ENCODE measurements around the gene IL22.

IL22 gene

DNA sequence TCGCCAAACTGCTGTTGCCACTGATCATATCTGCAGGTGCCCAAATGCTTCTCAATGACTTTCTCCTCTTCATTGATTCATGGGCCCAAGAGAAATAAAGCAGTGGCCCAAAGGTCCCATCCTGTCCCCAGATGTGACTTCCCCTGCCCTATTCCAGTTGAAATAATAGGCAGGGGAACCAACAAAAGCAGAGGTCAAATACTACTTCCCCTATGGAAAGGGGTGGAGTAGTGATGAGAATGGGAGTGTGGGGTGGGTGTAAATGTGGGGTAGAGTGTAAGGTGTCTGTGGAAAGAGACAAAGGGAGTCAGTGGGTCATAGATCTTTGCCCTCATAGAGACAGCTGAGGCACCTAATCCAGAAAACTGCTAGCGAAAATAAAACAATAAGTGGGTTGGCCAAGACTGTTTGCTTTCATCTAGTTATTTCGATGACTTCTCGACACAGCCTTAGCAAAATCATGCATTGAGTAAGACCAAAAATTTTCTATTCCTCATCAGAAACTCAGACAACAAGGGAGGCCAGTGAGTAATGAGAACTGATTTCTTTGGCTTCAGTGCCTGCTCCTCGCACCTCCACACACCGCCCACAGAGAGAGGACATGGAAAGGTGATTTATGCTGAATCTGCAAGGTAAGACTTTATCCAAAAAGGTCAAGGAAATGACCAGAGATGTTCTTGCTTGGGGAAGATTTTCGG is 10.9 kb upstream of the IL22 start:
- peak; percentile 66 for DNase-seq

DNA sequence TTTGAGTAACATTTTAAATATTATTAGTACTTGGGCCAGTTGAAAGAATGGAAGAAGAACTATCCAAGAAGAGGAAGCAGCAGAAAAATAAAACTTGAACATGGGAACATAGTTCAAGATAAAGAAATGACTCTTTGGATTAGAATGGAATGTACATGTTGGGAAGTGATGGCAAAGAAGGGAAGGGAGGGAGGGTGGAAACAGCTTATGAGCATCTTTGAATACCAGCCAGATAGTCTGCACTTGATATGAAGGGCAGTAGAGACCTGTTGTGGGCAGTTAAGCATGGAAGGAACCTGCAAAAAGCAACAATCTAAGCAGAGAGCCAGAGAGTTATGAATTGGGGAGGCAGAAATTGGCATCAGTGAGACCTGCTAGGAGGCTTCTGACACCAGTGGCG is 10.0 kb upstream of the IL22 start:
- peak; percentile 84 for DNase-seq

DNA sequence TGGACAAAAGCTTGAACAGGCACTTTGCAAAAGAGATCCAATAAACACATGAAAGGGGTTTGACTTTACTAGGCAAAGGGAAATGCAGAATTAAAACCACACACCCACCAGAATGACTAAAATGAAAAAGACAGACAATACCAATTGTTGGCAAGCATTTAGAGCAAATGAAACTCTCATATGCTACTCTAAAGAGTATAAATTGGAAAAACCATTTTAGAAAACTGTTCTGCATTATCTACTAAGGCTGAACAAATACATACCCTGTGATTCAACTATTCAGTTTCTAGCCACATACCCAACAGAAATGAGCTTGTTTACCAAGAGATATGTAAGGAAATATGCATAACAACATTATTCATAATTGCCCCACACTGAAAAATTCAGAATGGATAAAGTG is 8.5 kb upstream of the IL22 start:
- no peak for DNase-seq

DNA sequence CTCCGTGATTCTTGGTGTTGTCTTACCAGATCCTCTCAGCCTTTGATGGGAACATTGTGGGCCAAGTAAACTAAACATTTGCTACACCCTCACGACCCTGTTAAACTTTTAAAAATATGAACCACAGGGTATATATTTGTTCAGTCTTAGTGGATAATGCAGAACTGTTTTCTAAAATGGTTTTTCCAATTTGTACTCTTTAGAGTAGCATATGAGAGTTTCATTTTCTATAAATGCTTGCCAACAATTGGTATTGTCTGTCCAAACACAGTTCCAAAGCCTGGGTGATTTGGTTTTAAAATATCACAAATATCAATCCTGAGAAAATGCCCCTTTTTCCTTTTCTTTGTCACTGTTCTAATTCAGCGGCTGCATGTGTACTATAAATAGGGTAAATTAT is 6.7 kb upstream of the IL22 start:
- DNase-seq, result no peak

DNA sequence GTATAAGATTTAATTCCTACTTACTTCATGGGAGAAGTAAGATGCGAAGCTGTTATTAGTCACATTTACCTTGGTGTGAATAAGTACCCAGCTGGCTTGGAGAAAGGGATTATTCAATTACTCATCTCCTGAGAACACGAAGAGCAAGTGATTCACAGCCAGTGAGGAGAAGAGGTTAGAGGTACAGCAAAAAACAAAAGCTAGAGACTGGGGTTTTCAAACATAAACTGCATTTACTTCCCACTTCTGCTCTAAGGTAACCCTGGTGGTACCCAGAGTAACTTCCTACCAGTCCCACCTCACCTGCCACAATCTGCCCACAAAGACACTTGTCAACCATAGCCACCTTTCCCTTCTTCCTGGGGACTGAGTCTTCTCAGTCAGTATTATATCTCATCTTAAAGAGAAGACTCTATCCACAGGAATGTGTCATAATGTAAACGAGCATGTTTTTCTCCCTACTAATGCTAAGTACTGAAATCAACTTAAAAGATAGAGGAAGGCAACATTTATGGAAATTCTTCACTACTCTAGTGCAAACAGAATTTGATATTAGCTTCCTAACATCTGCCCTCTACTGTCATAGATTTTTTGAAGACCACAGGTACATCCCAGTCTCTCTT is 6.0 kb upstream of the IL22 start:
- peak; percentile 84 for DNase-seq

DNA sequence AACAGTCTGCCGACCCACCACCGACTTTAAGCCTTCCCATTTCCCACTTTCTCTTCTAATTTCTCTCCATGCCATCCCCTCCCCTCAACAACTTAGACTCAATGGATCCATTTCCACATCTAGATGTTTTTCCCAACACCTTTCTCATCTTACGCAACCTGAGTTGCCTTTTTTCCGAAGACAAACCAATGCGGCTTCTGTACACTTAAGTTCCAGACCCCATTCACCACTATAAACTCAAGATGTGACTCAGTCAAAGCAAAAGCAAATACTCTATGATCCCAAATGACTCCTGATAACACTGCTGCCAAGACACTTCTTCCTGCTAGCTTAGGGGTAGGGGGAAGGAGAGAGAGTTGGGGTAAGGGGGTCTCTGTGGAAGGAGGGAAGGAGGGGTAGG is 1.3 kb downstream of the IL22 start:
- DNase-seq, result no peak

DNA sequence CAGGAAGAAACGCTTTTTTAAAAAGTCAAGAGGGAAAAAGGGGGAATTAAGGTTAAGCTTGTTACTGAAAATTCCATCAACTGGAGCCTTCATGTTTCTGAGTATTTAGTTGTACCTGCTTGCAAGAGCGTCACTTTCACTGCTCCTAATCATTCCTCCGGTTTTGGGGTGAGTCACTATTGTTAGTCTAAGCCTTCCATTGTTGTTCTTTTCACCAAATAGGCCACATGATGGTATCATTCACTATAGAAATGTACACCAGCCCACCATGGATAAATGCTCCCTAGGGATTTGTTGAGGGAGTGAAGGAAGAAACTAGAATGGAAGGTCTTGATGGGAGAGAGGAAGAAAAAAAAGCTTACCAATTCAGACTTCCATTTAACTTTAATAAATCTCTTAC is 3.0 kb downstream of the IL22 start:
- peak; percentile 54 for DNase-seq

DNA sequence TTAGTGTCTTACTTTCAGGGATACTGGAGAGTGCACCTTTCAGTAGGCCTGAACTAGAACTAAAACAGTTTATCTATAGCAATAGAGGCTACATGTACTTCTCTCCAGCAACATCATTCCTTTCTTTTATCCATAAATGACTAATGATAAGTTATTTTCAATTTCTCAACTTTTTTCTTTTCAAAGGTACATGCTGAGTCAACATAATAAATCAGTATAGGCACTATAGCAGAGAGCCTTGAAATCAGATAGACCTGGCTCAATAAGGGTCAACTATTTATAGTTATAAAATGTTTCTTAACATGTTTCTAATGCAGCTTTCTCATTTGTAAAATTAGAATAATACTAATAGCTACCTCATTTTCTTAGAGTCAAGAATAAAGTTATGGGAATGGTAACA is 5.6 kb downstream of the IL22 start:
- no peak for DNase-seq

DNA sequence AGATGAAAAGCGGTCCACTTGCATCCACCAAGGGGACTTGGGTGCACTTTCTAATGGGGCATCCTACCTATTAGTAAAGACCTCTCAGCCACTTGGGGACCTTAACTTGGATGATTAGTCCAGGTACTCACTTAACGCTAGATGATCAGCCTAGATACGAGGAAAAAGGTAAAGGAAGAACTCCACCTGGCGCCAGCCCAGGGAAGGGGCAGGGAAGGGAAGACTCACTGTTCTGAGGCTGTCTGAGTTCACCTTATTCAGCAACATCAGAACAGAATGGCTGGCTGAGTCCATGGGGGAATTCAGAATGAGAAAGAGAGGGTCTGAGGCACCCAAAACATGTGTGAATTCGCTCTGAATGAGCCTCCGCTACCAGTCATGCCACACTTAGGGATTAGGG is 7.1 kb downstream of the IL22 start:
- DNase-seq, result no peak

DNA sequence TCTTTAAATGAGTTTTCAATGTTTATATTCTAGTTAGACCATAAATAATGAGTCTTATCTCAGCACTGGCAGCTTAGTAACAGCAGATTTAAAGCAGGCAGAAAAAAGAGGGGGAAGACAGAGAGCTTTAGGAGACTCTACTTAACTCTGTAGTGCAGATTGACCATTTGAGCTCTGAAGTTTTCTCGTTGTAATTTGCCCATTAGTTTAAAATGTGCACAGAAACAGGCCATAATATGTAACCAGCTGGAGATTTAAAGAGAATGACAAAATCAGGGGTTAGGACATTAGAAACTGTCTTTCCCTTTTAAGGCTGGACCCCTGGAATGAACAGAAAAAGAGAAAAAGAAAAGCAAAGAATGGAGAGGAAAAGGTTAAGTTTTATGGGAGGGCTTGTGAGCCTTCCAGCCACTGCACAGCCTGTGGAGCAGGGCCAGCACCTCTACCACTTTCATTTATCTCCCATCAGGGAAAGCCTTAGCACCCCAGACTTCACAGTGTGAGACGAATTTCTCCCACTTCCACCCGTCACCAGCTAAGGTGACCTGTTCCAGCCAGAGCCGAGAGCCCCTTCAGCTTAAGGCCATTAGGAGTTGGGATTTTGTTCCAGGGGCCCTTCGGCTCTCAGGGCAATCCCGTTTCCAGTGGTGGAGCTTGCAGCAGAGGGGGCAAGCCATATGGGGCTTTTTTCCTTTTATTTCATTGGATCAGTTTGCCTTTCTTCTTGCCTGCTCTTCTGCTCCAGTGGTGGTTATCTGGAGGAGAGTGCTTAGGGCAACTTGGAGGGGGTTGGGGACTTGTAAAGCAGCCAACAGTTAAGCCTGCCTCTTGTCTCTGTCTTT is 8.0 kb downstream of the IL22 start:
- no peak for DNase-seq

DNA sequence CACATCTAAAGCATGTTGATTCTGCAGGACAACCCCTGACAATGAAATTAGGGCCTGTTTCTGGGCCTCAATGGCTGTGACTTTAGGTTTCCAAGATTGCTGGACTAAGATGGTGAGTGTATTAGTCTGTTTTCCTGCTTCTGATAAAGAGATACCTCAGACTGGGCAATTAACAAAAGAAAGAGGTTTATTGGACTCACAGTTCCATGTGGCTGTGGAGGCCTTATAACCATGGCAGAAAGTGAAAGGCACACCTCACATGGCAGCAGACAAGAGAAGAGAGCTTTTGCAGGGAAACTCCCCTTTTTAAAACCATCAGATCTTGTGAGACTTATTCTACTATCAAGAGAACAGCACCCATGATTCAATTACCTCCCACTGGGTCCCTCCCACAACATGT is 10.6 kb downstream of the IL22 start:
- DNase-seq, result no peak

DNA sequence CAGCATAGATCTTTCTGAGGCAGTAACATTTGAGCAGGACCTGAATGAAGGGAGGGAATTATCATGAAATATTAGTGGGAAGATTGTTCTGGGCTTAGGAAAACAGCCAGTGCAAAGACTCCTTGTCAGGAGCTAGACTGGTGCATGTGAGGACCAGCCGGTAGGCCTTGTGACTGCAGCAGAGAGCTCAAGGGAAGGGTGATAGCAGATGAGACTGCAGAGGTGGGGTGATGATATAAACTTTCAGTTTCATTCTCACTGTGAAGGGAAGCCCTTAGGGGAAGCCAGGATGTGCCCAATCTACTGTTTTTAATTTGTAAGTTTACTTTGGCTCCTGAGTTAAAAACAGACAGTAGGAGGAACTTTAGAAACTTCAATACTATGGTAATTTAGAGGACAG is 12.4 kb downstream of the IL22 start:
- peak; percentile 34 for DNase-seq

DNA sequence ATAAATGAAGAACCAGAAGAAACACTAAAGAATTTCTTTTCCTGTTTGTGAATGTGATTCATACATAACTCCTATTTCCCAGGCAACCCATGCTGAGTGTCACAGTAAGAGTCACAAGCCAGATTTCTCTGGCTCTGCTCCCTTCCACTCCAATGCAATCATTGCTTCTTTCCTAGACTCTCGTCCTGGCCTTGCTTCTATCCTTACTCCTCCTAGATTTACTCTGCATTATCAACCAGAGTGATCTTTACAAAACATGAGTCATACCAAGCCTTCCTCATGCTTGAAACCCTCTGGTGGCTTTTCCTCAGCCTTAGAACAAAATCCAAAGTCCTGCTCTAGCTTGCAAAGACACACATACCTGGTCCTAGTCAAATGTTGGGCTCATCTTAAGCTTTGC is 13.3 kb downstream of the IL22 start:
- peak; percentile 95 for DNase-seq

DNA sequence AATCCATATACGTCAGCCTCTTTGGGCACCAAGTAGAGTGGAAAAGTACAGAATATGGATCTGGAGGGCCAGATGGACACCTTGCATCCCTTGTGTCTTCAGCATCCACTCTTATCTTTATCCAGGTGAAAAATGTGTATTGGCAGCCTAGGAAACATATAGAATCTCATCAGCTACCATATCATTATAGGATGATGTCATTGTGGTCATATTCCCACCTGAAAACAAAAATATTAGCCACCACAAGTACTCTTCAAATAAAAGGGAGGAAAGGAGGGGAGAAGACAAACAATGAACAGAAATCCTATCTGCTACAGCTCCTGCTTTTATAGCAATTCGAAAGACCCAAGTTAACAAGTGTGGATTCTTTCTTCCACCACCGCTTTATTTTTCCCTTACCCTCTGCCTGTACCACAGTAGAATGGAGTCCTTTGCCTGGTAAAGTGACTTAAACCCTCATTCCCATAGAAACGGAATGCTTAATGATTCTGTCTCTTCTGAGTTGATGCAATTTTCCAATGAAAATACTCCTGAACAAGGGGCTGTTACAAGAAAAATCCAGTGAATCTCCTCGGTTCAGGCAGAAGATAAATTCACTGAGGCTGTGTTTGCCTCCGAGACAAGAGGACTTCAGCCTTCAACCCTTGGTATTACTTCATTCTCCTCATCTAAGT is 14.0 kb downstream of the IL22 start:
- DNase-seq, result no peak

DNA sequence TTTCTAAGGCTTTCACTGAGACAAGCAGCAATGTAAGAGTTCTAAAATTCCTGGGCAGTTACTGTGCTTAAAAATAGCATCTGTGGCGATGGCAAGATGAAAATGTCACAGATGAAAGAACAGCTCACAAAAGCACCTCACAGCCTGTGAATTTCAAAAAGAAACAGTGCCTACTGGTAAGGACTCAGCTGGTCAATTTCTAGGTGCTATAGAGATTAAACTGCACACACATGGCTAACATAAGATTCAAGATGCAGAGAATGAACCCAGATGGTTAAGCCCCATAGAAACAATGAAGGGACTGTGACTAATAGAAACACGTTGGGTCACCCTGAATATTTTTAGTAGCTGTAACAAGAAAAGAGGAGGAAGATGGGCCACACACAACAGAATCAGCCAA is 15.8 kb downstream of the IL22 start:
- DNase-seq, result peak; percentile 47

DNA sequence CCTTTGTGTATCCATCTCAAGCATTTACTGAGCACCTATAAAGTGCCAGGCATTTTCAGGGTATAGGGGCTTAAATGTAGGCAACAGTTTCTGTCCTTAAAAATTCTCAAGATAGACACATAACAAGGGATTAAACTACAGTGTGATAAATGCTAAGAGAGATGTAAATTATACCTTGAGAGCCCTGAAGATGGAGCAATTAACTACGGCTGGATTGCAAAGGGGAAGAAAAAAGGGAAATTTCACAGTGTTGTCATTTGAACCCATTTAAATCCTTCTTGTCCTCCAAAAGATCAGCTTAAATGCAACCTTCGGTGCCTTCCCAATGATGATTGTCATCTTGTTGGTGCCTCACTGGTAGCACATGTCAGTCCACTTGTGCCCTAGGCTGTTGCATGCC is 16.3 kb downstream of the IL22 start:
- no peak for DNase-seq

DNA sequence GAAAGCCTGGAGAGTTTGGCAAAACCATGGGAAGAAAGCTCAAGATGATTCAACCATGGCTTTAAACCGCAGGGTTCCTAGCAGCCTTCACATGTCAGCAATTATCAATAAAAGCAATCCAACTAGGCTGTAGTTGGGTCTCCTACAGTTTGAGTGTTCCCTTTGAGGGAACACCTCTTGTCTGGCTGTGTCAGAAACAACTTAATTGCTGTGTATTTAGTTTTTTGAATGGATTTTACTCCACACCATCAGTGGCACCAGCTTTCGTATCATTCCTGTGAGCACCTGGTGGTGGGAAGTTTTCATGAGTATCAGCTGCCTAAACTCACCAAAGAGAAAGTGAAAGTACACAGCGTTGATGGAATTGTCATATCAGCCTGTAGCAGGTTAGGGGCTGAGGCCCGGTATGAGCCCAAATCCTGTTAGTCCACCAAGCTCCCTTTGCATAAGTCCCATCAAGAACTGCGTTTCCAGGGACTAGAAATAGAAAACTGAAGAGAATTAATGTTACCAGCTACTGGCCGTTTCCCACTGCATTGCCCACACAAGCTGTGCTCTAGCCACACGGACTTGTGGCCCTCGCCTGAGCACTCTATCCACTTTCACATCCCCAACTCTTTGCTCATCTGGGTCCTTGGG is 16.9 kb downstream of the IL22 start:
- DNase-seq, result no peak

DNA sequence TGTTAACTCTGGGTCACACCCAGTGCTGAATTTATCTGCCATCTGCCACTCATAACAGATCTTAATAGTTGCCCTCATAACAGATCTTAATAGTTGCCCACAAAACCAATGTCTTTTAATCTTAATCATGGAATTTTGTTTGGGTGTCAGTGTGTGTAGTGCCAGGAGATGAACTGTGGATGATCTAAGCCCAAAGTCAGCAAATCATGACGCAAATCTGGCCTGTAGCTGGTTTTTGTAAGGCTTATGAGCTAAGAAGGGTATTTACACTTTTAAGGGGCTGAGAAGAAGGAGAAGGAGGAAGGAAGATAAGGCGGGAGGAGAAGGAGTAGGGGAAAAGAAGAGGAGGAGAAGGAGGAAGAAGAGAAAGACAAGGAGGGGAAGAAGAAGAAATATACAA is 17.8 kb downstream of the IL22 start:
- no peak for DNase-seq

DNA sequence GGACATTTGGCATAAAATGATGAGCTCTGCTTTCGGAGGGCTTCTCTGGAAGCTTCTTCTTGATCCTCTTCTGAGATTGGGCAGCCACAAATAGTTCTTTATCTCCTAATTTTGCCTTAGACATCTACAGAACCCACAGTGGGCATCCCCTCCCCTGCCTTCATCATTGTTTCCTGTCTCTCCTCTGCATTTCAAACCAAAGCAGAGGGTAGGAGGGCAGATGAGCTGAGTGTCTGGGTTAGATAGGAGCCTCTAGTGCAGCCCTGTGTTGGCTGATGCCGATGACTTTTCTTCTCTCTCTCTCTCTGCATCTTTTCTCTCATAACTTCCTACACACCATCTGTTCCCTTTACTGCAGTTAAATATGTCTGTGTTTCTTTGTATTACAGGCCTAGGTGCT is 19.3 kb downstream of the IL22 start:
- DNase-seq, result no peak

DNA sequence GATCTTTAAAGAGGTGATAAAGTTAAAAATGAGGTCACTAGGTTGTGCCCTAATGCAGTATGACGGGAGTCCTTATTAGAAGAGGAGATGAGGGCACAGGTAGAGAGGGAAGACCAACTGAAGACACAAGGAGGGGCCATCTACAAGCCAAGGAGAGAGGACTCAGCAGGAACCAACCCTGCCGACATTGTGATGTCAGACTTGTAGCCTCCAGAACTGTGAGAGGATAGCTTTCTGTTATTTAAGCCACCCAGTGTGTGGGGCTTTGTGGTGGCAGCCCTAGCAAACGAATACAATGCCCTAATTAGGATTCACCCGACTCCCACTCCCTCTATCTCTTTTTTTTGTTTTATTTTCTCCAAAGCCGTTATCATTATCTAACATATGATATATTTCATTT is 19.9 kb downstream of the IL22 start:
- no peak for DNase-seq

DNA sequence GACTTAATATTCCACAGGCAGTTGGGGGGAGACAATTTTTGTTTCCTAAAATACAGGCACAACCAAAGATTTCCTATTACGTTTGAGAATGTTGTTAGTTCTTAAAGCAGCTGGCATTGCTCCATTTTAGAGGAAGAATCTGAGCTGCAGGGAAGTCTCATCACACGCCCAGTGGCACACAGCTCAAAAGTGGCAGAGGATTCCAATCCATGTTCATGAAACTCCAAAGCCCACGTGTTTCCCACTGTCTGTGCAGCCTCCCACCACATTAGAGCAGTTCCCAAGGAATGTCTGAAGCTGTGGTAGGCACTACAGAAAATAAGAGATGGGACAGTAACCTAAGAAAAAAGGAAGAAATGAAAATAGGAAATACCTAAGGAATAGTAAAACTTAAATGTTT is 21.7 kb downstream of the IL22 start:
- peak; percentile 21 for DNase-seq

DNA sequence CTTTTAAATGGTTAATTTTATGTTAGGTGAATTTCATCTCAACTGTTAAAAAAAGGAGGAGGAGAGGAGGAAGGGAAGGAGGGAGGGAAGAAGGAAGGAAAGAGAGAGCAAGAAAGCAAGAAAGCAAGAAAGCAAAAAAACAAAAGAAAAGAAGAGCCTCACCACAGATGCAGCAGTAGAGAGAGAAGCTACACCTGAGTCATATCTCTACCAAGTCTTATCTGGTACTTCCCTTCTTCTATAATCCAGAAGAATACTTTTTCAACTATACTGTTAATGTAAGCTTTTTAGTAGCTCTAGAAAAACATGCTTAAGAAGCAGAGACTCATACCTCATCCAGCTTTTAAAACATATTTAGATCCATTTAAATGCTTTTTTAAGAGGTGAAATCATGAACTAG is 22.2 kb downstream of the IL22 start:
- no peak for DNase-seq

DNA sequence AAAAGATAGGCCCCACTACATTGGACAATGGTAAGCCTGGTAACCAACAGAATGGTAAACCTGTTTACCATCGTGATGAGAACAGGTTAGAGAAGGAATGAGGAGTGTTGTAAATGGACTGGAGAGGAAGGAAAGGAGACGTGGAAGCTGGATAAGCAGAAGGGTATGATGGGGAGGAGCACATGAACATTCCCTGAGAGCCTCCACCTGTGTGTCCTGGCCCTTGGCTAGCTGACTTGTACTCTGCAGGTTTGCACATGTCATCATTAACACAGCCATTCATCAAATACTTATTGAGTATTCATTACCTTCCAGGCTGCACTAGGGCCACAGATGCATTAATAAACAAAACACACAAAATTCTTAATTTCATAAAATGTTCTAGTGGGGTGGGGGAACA is 23.4 kb downstream of the IL22 start:
- no peak for DNase-seq
